Stimulated activated CD4-positive, alpha-beta T cell treated with anti-CD3 and anti-CD28 coated beads, Interleukin-1b, Interleukin-23, amount 100 ng/mL, for 4 hours (primary cell): ENCODE results near the gene VGLL2.
"Not testable (repeated sequence)": the region's sequence is repeated elsewhere in the genome, so short reads cannot be mapped to it uniquely, and the experiment has no call there.

Experiments
- DNase-seq, 2 donors: peaks; one replicate each; pipeline ENCODE4 v3.0.0-alpha.2; 2020; ENCODE audit warnings: low read depth in 2 of 2

The VGLL2 gene

DNA sequence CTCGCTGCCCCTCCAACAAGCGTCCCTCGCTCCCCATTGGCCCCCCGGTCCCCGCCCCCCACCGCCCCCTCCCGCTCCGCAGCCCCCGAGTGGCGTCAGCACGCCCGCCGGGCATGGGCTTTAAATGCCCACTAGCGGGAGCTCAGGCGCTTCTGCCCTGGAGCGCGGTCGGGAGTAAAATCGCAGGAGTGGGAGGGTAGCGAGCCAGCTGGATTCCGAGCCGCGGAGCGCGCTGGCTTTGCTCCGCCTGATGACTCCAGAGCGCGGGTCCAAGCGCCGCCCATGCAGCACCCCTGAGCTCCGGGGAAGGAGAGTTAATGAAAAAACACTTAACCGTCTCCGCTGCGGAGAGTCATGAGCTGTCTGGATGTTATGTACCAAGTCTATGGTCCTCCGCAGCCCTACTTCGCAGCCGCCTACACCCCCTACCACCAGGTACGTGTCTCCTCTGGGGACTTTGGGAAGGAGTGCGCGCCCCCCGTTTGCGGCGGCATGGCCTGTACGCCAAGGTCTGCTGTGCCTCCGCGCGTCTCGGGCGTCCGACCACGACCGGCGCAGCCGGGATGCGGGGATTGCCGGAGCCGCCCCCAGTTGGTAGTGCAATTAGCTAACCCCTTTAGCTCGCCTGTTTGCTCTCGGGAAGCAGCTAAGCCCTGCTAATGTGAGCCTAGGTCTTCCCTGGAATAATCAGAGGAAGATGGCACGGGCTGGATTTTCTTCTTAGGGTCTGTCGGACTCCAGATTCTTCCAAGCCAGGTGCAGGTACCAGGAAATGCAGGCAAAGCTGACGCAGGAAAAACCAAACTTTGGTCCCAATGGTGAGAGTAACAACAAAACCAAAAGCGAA lies at the start of gene VGLL2:
TSS of gene VGLL2 (plus strand) at position 149 of the 847 bp plus-strand sequence. CDS start at position 355, 206 bp downstream.
- DNase-seq = no peak

- DNase-seq = no peak
Measured at GRCh38 chr6:117222861-117223260, 42.5 kb upstream of the VGLL2 start.

DNA sequence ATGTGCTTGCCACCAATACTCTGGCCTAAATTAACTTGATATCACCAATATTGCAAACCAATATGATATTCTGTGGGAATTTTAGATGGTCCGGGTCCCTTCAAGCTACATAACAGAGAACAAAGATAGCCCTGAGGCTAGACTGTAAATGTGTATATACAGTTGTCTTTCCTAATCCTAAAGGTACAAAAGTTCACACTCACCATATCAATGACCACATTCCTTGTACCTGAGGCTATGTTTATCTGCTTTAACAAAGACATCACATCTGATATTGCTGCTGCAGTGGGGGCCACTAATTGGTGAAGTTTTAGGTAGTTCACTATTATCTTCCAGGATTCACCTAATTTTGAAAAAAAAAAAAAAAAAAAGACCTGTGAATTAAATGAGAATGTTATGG lies 38.6 kb upstream of the VGLL2 start:
- DNase-seq = no peak

DNA sequence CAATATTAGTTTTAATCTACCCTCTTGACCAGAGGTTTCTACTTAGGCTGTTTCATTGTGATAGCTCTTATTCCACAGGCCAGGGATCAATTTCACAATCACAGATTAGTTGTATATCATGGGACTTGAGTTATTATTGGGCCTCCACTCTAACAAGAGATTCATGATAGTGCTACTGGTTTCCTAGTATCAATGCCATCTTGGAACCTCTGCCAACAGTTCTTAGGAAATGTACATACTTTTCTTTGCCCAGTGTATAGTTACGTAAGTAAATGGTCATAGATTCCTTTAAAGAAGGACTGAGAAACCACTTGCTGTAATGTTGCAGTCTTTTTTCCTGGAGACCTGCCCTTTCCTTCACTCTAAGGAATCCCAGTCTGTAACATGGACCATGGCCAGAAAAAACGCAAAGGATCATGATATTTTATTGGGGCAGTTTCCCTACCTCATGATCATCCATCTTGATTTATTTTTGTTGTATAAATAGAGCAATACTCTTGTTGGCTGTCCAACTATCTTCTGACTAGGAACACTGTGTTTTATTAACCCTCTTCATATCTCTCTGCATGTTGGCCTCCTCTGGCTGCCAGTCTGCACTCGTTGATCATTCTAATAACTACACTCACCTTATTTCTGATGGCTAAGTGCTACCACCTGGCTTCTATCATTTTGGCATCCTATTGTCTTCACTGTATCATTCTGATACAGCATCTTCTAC lies 38.0 kb upstream of the VGLL2 start:
- DNase-seq = no peak

DNA sequence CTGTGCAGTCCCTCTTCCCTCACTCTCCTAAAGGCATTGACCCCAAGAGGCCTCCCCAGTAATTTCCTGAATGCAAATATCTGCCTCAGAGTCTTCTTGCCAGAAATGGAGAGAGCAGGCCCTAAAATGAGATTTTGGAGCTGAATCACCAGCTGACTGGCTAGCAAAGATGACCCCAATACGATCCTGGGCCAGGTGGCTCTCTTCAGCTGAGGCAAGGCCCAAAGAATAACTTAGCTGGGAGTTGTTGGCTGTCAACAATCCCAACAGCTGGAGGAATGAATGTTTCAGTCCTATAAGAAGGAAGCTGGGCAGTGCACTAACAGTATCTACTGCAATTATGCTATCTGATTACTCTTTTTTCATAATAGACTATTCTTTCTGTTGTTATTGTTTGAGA lies 37.2 kb upstream of the VGLL2 start:
- no peak for DNase-seq

DNA sequence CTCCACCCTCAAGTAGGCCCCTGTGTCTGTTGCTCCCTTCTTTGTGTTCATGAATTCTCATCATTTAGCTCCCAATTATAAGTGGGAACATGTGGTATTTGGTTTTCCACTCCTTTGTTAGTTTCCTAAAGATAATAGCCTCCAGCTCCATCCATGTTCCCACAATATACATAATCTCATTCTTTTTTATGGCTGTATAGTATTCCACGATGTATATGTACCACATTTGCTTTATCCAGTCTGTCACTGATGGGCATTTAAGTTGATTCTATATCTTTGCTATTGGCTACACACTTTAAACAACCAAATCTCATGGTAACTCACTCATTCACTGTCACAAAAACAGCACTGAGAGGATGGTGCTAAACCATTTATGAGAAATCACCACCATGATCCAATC lies 35.5 kb upstream of the VGLL2 start:
- DNase-seq = no peak

DNA sequence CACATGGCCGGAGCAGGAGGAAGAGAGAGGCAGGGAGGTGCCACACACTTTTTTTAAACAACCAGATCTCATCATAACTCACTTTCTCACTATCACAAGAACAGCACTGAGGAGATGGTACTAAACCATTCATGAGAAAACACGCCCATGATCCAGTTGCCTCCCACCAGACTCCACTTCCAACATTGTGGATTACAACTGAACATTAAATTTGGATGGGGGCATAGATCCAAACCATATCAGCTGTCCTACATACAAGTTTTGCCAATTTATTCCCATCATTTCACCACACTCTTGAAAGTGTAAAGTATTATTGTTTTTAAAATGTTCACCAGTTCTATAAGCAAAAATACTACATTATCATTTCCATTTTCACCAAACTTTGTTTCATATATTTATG lies 33.9 kb upstream of the VGLL2 start:
- DNase-seq = no peak

DNA sequence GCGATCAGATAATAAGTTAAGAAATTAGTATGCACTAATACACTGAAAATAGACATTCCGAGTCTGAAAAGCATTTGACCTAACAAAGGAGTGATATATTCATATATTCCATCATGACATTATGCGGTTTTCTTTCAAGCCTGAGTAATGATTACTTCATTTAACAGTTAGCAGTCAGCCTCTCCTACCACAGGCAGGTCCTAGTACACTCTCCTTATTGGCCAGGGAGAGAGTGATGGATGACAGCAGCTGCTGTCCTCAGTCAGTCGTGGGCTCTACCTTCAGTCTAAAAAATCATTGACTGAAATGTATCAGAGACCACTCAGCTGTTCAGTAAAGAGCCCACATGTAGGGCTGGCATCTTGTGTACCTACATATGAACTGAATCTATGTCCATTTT lies 33.2 kb upstream of the VGLL2 start:
- DNase-seq = no peak

GRCh38 chr6:117233145-117233544 lies 32.2 kb upstream of the VGLL2 start:
- no peak for DNase-seq

GRCh38 chr6:117237561-117237960 lies 27.8 kb upstream of the VGLL2 start:
- no peak for DNase-seq

DNA sequence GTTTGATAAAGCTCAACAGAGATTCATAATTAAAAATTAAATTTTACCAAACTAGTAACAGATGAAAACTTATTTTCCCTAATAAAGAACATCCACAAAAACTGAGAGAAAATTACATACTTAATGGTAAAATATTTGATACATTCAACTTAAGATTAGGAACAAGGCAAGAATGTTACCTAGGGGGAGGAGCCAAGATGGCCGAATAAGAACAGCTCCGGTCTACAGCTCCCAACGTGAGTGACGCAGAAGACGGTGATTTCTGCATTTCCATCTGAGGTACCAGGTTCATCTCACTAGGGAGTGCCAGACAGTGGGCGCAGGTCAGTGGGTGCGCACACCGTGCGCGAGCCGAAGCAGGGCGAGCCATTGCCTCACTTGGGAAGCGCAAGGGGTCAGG lies 20.8 kb upstream of the VGLL2 start:
- DNase-seq = not testable (repeated sequence)

DNA sequence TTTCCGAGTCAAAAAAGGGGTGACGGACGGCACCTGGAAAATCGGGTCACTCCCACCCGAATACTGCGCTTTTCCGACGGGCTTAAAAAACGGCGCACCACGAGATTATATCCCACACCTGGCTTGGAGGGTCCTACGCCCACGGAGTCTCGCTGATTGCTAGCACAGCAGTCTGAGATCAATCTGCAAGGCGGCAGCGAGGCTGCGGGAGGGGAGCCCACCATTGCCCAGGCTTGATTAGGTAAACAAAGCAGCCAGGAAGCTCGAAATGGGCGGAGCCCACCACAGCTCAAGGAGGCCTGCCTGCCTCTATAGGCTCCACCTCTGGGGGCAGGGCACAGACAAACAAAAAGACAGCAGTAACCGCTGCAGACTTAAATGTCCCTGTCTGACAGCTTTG lies 20.4 kb upstream of the VGLL2 start:
- DNase-seq = not testable (repeated sequence)

GRCh38 chr6:117253785-117254184 lies 11.6 kb upstream of the VGLL2 start:
- DNase-seq = no peak

DNA sequence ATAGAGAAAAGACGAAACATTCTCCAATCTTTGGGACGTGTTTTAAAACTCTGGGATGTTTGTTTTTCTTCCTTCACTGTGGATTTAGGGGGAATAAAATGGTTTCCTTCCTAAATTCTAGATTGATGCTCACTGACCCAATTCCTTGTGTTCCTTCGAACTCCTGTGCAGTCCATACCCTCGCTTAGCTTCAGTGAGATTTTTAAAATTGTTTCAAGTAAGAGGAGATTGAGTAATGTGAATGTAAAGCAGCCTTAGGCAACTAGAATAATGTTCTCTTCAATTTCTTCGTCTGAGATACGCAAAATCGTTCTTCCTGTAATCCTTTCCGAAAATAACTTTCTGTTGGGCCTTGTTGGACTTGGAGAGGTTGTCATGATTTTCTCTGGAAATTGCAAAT lies 2.6 kb upstream of the VGLL2 start:
- DNase-seq = no peak

- DNase-seq = no peak
Measured at GRCh38 chr6:117263353-117263927, 1.9 kb upstream of the VGLL2 start.

DNA sequence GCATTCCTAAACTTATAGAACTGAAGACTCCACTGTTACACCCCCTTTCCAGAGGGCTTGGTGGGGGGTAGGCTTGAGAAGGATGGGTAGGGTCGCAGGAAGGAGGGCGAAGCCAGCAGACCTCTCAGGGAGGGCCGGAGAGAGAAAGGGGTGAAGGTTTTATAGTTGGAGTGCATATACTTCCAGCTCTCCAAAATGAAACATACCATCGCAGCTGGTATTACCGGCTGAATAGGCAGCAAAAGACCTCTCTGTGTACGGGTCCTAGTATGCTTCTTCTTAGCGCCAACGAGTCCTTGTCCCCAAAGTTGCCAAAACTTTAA lies 1.0 kb upstream of the VGLL2 start:
- no peak for DNase-seq

DNA sequence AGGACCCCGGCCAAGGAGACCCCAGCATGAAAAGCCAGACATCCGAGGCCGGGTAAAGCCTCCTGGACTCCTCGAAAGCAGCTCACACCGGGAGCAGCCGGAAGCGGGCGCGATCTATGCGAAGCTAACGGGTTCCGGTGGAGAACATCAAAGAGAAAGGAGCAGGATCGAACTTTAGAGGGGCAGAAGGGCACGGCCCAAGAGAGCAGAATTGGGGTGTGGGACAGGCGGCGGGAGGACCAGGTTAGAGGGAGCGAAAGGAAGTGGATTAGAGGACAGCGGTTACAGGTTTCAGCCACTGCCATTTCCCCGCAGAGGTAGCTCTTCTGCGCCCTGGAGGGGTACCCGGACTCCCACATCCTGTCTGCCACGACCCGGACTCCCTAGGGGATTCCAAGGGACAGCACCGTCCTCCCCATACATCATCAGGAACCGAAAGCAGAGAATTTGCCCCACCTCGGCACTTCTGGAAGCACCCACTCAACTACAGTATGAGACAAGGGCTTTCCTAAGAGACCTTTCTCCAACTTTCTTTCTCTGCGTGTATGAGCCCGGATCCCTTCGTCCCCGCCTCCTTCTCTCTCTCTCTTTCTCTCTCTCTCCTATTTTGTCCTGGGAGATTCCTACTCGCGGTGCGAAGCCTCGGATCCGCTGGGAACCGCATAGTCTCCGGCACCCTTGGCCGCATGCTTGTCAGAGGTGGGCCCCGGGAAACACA lies 507 bp upstream of the VGLL2 start:
- DNase-seq = no peak

DNA sequence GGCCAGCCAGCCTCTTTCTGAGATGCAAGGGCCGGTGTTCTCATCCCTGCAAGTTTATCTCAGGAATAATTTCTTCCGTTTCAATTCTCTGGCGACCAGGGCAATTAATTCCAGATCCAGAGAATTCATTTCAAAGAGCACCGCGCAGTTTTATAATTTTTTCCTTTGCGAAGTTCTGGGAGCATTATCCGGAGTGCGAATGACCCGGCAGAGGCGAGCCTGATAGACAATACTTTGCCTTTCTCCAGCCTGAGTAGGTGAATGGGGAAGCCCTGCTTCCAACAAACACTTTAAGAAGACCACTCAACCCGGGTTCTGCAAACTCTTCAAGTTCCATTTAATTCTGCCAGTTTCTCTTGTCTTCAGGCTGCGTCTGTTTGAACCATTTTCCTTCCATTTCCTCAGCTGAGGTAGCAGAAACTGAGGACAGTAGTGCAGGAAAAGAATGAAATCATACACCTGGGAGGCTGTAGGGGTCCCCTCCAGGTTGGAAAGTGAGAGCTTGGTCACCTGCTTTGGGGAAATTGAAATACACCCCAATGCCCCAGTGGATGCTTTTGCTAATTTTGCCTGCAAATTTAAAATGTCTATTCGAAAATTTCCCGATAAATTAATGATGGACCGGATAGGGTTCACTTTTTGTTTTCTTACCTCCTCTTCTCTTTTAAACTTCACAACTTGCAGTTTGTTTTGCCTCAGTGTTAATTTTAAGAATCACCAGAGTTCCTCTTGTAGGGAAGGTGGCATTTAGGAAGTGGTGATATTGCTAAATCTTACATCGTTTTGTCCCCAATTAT lies 1.1 kb downstream of the VGLL2 start:
- no peak for DNase-seq

DNA sequence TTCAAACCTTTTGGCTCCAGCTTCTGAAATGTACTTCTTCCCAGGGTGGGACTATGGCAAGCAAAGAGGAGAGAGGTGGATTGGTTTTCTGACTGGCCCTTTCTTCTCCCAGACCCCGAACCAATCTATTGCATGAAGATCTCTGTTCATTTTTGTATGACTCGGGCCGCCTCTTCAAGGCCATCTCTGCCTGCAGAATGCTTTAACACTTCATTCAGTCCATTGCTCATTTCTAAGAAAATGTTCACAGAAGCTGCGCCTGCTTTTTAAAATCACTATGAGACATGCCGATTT lies 1.6 kb downstream of the VGLL2 start:
- no peak for DNase-seq

DNA sequence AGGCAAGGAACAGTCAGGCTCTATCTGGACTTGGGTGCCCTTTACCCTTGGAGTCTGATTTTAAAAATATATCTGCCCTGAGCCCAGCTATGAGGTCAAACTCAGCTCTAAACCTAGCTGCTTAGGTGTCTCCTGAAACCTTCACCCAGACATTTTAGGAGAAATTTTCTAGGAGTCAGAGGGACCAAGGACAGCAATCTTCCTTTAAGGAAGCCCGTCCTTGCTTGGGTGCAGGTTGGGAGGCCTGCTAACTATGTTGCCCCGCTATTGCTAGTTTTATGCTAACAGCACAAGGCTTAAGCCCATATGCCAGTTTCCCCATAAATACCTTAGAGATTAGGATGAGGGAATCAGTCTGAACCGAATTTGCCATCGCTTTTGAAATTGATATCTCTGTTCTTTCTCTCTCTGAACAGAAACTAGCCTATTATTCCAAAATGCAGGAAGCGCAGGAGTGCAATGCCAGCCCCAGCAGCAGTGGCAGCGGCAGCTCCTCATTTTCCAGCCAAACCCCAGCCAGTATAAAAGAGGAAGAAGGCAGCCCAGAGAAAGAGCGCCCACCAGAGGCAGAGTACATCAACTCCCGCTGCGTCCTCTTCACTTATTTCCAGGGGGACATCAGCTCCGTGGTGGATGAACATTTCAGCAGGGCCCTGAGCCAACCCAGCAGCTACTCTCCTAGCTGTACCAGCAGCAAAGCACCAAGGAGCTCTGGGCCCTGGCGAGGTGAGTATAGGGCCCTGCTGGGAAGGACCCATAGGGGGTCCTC lies 2.6 kb downstream of the VGLL2 start:
- no peak for DNase-seq

- DNase-seq = no peak
Measured at GRCh38 chr6:117268924-117269323, 3.6 kb downstream of the VGLL2 start.
